Measurements from ENCODE around the gene MICAL1.
A peak's percentile ranks its signal among the peaks of the same experiment; 100 is the strongest.
"Not testable (repeated sequence)": the region's sequence is repeated elsewhere in the genome, so short reads cannot be mapped to it uniquely, and the experiment has no call there.

Gene MICAL1

GRCh38 chr6:109474995-109475394 is 19.4 kb upstream of the MICAL1 start:
- DNase-seq: no peak

GRCh38 chr6:109473120-109473519 is 17.5 kb upstream of the MICAL1 start:
- no peak for DNase-seq

GRCh38 chr6:109472132-109472995 is 16.8 kb upstream of the MICAL1 start:
- DNase-seq: no peak

- DNase-seq: no peak
These were observed 15.7 kb upstream of the MICAL1 start for GRCh38 chr6:109471105-109471810.

- no peak for DNase-seq
These were observed 14.1 kb upstream of the MICAL1 start for GRCh38 chr6:109469591-109470189.

- no peak for DNase-seq
These were observed 12.1 kb upstream of the MICAL1 start for GRCh38 chr6:109467696-109468095.

GRCh38 chr6:109466212-109466923 is 10.8 kb upstream of the MICAL1 start:
- DNase-seq: no peak

- DNase-seq: no peak
These were observed 10.2 kb upstream of the MICAL1 start for GRCh38 chr6:109465772-109466171.

- no peak for DNase-seq
These were observed 6.4 kb upstream of the MICAL1 start for GRCh38 chr6:109461733-109462526.

- not testable (repeated sequence) for DNase-seq
These were observed 5.6 kb upstream of the MICAL1 start for GRCh38 chr6:109461205-109461604.

GRCh38 chr6:109460161-109460829 is 4.7 kb upstream of the MICAL1 start:
- DNase-seq: no peak

- DNase-seq: peak in 1 of 2 experiments; percentile 46
These were observed 3.4 kb upstream of the MICAL1 start for GRCh38 chr6:109458774-109459531.

GRCh38 chr6:109457562-109457996 is 2.0 kb upstream of the MICAL1 start:
- DNase-seq: no peak

GRCh38 chr6:109456710-109457561 is 1.4 kb upstream of the MICAL1 start:
- no peak for DNase-seq

- no peak for DNase-seq
These were observed 575 bp upstream of the MICAL1 start for GRCh38 chr6:109456111-109456583.

GRCh38 chr6:109454496-109455436 is 806 bp downstream of the MICAL1 start:
- DNase-seq: peak; percentile 65 to 72

GRCh38 chr6:109453594-109454495 is 1.7 kb downstream of the MICAL1 start:
- DNase-seq: no peak

Measured in activated CD4-positive, alpha-beta T cell treated with anti-CD3 and anti-CD28 coated beads, Interleukin-2, amount 50 U/mL, for 48 hours (primary cell).